Neutrophil (primary cell): ENCODE results near the gene SPINK8.

ENCODE experiments used
- H3K27ac ChIP-seq: fragments of 200-600 bp; sonication (generic); 2 replicates; pipeline ENCODE4 v1.5.1; 2016; ENCODE audit warnings: mild to moderate bottlenecking, moderate library complexity
- H3K27me3 ChIP-seq: fragments of 200-600 bp; sonication (generic); 2 replicates; pipeline ENCODE4 v1.6.0; 2016; ENCODE audit warnings: mild to moderate bottlenecking
- H3K36me3 ChIP-seq: fragments of 200-600 bp; sonication (generic); 2 replicates; pipeline ENCODE4 v1.5.1; 2017
- H3K4me1 ChIP-seq, 2 experiments: fragments of 200-600 bp in 1 of 2; sonication (generic) in 1 of 2; 1 replicate in 1 of 2; 2 replicates in 1 of 2; pipeline versions ENCODE4 v1.5.1 to v1.6.1; 2013 to 2016; ENCODE audit warnings: low read depth in 1 of 2, low read length in 1 of 2, mild to moderate bottlenecking in 1 of 2, moderate library complexity in 1 of 2; ENCODE audit not compliant: control insufficient read depth in 1 of 2, insufficient read depth in 1 of 2
- H3K4me3 ChIP-seq, 2 experiments: fragments of 200-600 bp in 1 of 2; sonication (generic) in 1 of 2; 1 replicate in 1 of 2; 2 replicates in 1 of 2; pipeline ENCODE4 v1.5.1; 2013 to 2016; ENCODE audit warnings: low read depth in 1 of 2, low read length in 1 of 2, mild to moderate bottlenecking in 1 of 2, moderate library complexity in 1 of 2
- H3K9me3 ChIP-seq: fragments of 200-600 bp; sonication (generic); 2 replicates; pipeline ENCODE4 v1.5.1; 2016
- CTCF ChIP-seq: fragments of 200-600 bp; sonication (generic); IDR thresholded peaks from 2 replicates; pipeline ENCODE4 v1.5.1; 2016; ENCODE audit warnings: antibody characterized with exemption

Gene SPINK8

DNA sequence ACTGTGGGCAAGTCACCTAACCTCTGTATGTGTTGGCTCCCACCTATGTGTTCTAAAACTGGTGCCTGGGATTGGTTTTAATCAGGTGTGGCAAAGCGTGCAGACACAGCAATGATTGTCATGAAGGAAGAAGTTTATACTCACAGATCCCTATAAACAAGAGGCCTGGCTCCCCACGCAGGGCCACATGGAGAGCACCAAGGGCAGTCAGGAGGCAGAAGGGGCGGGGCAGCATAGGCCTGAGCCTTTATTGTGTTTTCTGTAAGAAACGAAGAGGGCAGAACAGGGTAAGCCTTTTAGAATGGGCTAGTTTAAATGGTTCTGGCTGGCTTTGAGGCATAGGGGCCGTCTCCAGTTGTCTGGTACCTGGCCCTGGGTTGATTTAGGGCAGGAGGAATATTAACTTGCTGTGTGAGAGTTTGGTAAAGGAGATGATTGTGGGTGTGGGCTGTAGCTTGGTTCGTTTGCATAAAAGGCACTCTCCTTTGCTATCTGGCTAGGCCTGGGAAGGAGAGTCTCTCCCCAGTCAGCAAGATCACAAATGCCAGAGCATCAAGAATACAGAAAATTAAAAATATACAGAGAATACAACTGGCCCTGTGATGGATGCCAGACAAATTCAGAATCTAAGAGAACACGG lies 36.4 kb upstream of the SPINK8 start:
- peak overlapping the region; percentile 75 for H3K27ac ChIP-seq
- no peaks in the 10 kb centered on the region for H3K36me3 ChIP-seq
- TF ChIP-seq CTCF: no peak
- H3K9me3 ChIP-seq: no peaks in the 10 kb centered on the region
- H3K4me1 ChIP-seq: peaks cover 60 to 64% of the 10 kb centered on the region in 2 experiments
- H3K27me3 ChIP-seq: no peaks in the 10 kb centered on the region
- no peak overlapping the region for H3K4me3 ChIP-seq

GRCh38 chr3:48367201-48367600 lies 33.7 kb upstream of the SPINK8 start:
- H3K4me3 ChIP-seq: no peak overlapping the region
- H3K27me3 ChIP-seq: no peaks in the 10 kb centered on the region
- H3K27ac ChIP-seq: peak overlapping the region; percentile 74
- H3K9me3 ChIP-seq: no peaks in the 10 kb centered on the region
- no peak for TF ChIP-seq CTCF
- no peaks in the 10 kb centered on the region for H3K36me3 ChIP-seq
- H3K4me1 ChIP-seq: peaks cover 60 to 65% of the 10 kb centered on the region in 2 experiments

DNA sequence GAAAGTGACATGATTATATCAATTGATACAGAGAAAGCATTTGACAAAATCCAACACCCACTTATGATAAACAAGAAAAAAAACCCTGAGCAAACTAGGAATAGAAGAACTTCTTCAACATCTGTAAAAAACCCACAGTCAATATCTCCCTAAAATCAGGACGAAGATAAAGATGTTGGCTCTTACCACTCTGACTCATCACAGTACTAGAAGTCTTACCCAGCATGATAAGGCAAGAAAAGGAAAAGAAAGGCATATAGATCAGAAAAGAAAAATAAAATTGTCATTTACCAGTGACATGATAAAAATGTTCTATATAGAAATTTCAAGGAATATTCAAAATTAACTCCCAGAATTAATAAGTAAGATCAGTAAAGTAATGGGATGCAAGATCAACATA lies 31.4 kb upstream of the SPINK8 start:
- Histone ChIP-seq H3K4me1 (peaks cover 47 to 51% of the 10 kb centered on the region in 2 experiments), H3K9me3 (no peaks in the 10 kb centered on the region), H3K4me3 (no peak overlapping the region), H3K36me3 (no peaks in the 10 kb centered on the region), H3K27ac (no peak overlapping the region), H3K27me3 (no peaks in the 10 kb centered on the region)
- no peak for TF ChIP-seq CTCF

- H3K27me3 ChIP-seq: no peaks in the 10 kb centered on the region
- peaks cover 19 to 21% of the 10 kb centered on the region in 2 experiments for H3K4me1 ChIP-seq
- H3K9me3 ChIP-seq: no peaks in the 10 kb centered on the region
- H3K36me3 ChIP-seq: no peaks in the 10 kb centered on the region
- TF ChIP-seq CTCF: no peak
- no peak overlapping the region for H3K4me3 ChIP-seq
- H3K27ac ChIP-seq: no peak overlapping the region
These were observed 28.5 kb upstream of the SPINK8 start for GRCh38 chr3:48361928-48362327.

GRCh38 chr3:48356419-48356818 lies 23.0 kb upstream of the SPINK8 start:
- no peak for TF ChIP-seq CTCF
- Histone ChIP-seq H3K4me1 (no peaks in the 10 kb centered on the region), H3K4me3 (no peak overlapping the region), H3K9me3 (no peaks in the 10 kb centered on the region), H3K27me3 (no peaks in the 10 kb centered on the region), H3K36me3 (no peaks in the 10 kb centered on the region), H3K27ac (no peak overlapping the region)
